Psoas muscle (tissue), 8 donors: Measurements from ENCODE around the gene UBTD2. TPM values are rescaled to one million over a fixed set of nuclear protein-coding genes. Genes with fewer than 3 reads are reported as not detected.
A peak's percentile ranks its signal among the peaks of the same experiment; 100 is the strongest.

ENCODE experiments used
- ATAC-seq, 4 donors: fragments of 200-7000 bp; cut with Tn5 transposase; one replicate each; pipeline ENCODE4 v1.9.1; 2020; ENCODE audit warnings: moderate library complexity in 3 of 4, mild to moderate bottlenecking in 2 of 4
- DNase-seq, 2 donors: peaks; one replicate each; pipeline ENCODE4 v3.0.0-alpha.2; 2020
- H3K27ac ChIP-seq: fragments of 200-600 bp; one replicate; pipeline ENCODE4 v1.8.0; 2022
- H3K27me3 ChIP-seq, 3 donors: fragments of 200-600 bp in 1 of 3; one replicate each; pipeline versions ENCODE4 v1.6.1 to v1.8.0; 2013 to 2022; ENCODE audit warnings: low read length in 2 of 3, mild to moderate bottlenecking in 2 of 3, moderate library complexity in 1 of 3; ENCODE audit not compliant: insufficient read depth in 3 of 3
- H3K36me3 ChIP-seq, 2 donors: fragments of 200-600 bp in 1 of 2; one replicate each; pipeline versions ENCODE4 v1.6.1 to v1.8.0; 2013 to 2022; ENCODE audit warnings: low read depth in 1 of 2, mild to moderate bottlenecking in 1 of 2, moderate library complexity in 1 of 2; ENCODE audit not compliant: insufficient read depth in 1 of 2
- H3K4me1 ChIP-seq: fragments of 200-600 bp; one replicate; pipeline ENCODE4 v1.8.0; 2022
- H3K4me3 ChIP-seq: fragments of 200-600 bp; one replicate; pipeline ENCODE4 v1.8.0; 2022; ENCODE audit warnings: mild to moderate bottlenecking
- H3K9me3 ChIP-seq: fragments of 200-600 bp; one replicate; pipeline ENCODE4 v1.8.0; 2022
- CTCF ChIP-seq: fragments of 200-600 bp; IDR thresholded peaks from one replicate; pipeline ENCODE4 v1.8.0; 2022; ENCODE audit warnings: antibody characterized with exemption
- WGBS, 3 donors: extraction: QIAGEN DNeasy Blood & Tissue Kit; methylation state at CpG; one replicate each; pipeline versions ENCODE4 v1.1.6 to v1.1.7; 2013; 5-methylcytosine and 5-hydroxymethylcytosine counted together
- intact Hi-C, 2 donors: fragments of 100-400 bp; cut with DNase I; formaldehyde crosslinking; loops; one replicate each; pipeline versions ENCODE4 v1.11.0 to v1.14.2; 2022
- polyA plus RNA-seq, 3 donors: library from polyadenylated mRNA; stranded (reverse); fragments of 200-250 nt; gene quantifications; one replicate each; pipeline ENCODE4 v1.2.3, GENCODE V29; 2013
- total RNA-seq, 4 donors: library from RNA; stranded (reverse); fragmentation: NEBNext Ultra II Directional in 2 of 4; extraction: Animal tissue kit (Norgen Biotek cat#: 25700) in 2 of 4; gene quantifications; one replicate each; pipeline versions ENCODE4 v1.2.1 to v1.2.4, GENCODE V29; 2021 to 2023
- donor health status: healthy with polysubstance abuse.
- donor health status: DM: no; HTN: no; CAD: no; lungs with moderate emphysema.
- donor health status: Bipolar disorder and iron deficiency.
- donor health status: healthy.
- donor health status: DM: yes; HTN: yes; CAD: no.
- donor health status: DM: no; HTN: no; CAD: no.
- donor health status: DM: no; HTN: no; CAD: no.
- donor health status: DM: yes; HTN: yes; CAD: no.

The UBTD2 gene
- total and polyA plus RNA-seq, 7 donors: 5.3 to 12.3 (median 8.6) TPM

- ATAC-seq: no peak
- Histone ChIP-seq H3K9me3 (no peaks in the 10 kb centered on the region), H3K27me3 (no peaks in the 10 kb centered on the region), H3K4me3 (no peak overlapping the region), H3K27ac (no peak overlapping the region), H3K4me1 (no peaks in the 10 kb centered on the region), H3K36me3 (no peaks in the 10 kb centered on the region)
- TF ChIP-seq CTCF: no peak
- intact Hi-C loops: no loop called here
- no peak for DNase-seq
- 84 to 89% (median 87%) methylated on average over 14 of the region's 14 CpGs for WGBS, 3 donors
Measured at GRCh38 chr5:172274951-172275753, 8.4 kb downstream of the UBTD2 start.

GRCh38 chr5:172267943-172268342 lies 15.6 kb downstream of the UBTD2 start:
- intact Hi-C loops: no loop called here
- peaks cover 14% of the 10 kb centered on the region for H3K4me1 ChIP-seq
- H3K27ac ChIP-seq: no peak overlapping the region
- ATAC-seq (peak in 3 of 4 donors; percentile 47 to 80 (median 56)), DNase-seq (no peak)
- TF ChIP-seq CTCF: no peak
- no peaks in the 10 kb centered on the region for H3K9me3 ChIP-seq
- no peak overlapping the region for H3K4me3 ChIP-seq
- H3K36me3 ChIP-seq: no peaks in the 10 kb centered on the region
- no peaks in the 10 kb centered on the region for H3K27me3 ChIP-seq
- 52 to 67% (median 58%) methylated on average over 4 of the region's 4 CpGs for WGBS, 3 donors

GRCh38 chr5:172266676-172267092 lies 16.9 kb downstream of the UBTD2 start:
- TF ChIP-seq CTCF: no peak
- no peaks in the 10 kb centered on the region for H3K9me3 ChIP-seq
- H3K27me3 ChIP-seq: no peaks in the 10 kb centered on the region
- intact Hi-C loops: no loop called here
- H3K4me3 ChIP-seq: no peak overlapping the region
- no peaks in the 10 kb centered on the region for H3K36me3 ChIP-seq
- no peak overlapping the region for H3K27ac ChIP-seq
- ATAC-seq: no peak
- DNase-seq: no peak
- H3K4me1 ChIP-seq: peaks cover 14% of the 10 kb centered on the region
- WGBS, 3 donors: 72 to 79% (median 72%) methylated on average over 4 of the region's 4 CpGs

- intact Hi-C loops: no loop called here
- TF ChIP-seq CTCF: no peak
- peaks cover 14% of the 10 kb centered on the region for H3K4me1 ChIP-seq
- ATAC-seq: no peak
- no peak for DNase-seq
- H3K4me3 ChIP-seq: no peak overlapping the region
- no peaks in the 10 kb centered on the region for H3K27me3 ChIP-seq
- H3K36me3 ChIP-seq: no peaks in the 10 kb centered on the region
- no peaks in the 10 kb centered on the region for H3K9me3 ChIP-seq
- H3K27ac ChIP-seq: no peak overlapping the region
- WGBS, 3 donors: 77 to 81% (median 80%) methylated on average over 10 of the region's 10 CpGs
Measured at GRCh38 chr5:172266071-172266675, 17.4 kb downstream of the UBTD2 start.
